IPS-NIHi11 (cell line): ENCODE measurements around the gene ADGRL3.
A peak's percentile ranks its signal among the peaks of the same experiment; 100 is the strongest.

Source experiments
- DNase-seq: peaks from one replicate; pipeline ENCODE4 v3.0.0; 2012; ENCODE audit warnings: mixed read lengths, low spot score

Gene ADGRL3

DNA sequence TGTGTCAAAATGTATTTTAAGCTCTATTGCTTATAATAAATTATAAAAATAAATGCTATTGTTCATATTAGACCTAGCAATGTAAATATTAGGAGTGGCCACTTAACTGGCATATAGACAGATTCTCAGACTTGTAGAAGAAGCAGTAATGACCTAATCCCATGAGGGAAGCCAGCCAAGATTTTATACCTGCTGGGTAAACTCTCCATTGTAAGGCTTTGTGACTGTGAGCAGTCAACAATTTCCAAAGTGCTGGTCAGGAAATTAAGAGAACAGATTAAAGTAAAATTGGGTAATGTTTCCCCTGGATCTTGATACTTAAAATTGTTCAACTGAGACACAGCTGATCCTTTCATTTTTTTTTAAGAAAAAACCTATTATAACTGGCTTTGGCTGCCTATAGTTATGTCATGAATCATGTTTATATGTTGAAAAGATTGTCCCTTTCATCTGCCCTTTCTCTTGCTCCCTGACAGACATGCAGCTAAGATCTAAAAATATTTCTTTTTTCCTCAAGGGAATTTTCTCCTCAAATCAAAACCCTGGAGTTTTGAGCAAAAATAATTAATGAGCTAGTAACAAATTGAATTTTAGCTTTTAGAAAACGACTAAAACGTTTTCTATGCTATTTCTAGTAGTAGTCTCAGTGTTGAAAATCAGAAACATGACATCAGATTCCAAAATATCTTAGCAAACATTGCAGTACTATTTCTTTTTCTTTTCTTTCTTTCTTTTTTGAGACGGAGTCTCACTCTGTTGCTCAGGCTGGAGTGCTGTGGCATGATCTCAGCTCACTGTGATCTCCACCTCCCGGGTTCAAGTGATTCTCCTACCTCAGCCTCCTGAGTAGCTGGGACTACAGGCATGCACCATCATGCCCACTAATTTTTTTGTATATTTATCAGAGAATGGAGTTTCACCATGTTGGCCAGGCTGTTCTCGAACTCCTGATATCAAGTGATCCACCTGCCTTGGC, 77.9 kb downstream of the ADGRL3 start:
- DNase-seq = peak; percentile 12

DNA sequence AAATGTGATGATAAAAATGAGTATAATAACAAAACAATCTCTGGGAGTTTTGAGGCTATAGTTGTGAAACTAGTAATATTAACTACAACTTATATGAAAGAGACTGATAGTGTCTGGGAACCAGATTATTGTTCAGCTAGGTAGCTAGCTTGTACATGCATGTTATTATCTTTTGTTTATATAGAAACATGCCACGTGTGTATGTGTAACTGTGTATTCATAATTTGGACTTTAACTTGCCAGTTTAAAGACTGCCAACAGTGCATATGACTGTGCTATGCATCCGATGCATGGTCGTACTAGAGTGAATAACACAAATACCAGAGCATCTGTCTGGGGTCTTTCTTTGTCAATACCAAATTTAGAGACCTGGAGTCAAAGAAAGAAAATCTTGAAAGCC, 92.2 kb downstream of the ADGRL3 start:
- DNase-seq = no peak

DNA sequence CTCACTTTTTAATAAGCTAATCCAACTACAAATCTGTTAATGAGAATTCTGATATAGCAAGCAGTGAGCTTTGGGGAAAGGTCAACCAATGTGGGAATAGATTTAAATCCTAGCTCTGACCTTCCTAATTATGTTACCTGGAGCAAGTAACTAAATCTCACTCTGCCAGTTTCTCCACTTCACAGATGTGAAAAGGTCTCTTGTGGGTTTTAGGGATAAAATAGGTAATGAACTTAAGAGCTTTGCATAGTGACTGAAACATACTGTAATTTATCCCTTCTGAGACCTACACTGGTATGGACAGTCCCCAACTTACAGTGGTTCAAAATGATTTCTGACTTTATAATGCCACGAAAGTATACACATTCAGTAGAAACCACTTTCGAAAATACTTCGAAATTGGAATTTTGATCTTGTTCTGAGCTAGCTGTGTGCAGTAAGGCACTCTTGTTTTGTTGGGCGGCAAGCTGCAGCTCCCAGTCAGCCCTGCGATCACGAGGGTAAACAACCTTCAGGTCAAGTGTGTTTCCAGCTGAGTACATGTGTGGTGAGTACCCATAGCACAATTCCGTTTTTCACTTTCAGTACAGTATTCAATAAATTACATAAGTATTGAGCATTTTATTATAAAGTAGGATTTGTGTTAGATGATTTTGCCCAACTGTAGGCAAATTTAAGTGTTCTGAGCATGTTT, 93.7 kb downstream of the ADGRL3 start:
- DNase-seq = no peak

DNA sequence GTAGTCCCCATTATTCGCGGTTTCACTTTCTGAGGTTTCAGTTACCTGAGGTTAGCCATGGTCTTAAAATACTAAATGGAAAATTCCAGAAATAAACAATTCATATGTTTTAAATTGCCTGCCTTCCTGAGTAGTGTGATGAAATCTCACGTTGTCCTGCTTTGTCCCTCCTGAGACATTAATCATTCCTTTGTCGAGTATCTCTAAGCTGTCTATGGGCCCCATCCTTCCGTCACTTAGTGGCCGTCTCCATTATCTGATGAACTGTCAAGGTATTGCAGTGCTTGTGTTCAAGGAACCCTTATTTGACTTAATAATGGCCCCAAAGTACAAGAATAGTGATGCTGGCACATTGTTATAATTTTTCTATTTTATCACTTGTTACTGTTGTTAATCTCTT, 94.8 kb downstream of the ADGRL3 start:
- DNase-seq = no peak

DNA sequence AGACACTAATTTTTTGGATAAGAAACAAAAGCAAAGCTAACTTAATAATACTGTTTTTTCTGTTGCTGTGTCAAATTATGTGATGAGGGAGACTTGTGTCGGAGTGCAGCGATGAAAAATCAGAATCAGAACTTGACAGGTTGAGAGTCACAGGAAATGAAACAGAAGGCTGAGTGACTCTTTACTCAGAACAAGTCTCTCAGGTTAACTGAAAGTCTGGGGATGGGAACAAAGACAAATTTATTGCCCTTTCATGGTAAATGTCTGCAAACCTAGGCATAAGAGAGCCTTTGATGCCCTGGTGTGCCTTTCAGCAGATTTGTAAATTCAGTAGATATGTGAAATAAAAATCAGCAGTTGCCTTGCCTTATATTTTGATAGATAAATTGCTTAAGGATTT, 96.0 kb downstream of the ADGRL3 start:
- DNase-seq = no peak

DNA sequence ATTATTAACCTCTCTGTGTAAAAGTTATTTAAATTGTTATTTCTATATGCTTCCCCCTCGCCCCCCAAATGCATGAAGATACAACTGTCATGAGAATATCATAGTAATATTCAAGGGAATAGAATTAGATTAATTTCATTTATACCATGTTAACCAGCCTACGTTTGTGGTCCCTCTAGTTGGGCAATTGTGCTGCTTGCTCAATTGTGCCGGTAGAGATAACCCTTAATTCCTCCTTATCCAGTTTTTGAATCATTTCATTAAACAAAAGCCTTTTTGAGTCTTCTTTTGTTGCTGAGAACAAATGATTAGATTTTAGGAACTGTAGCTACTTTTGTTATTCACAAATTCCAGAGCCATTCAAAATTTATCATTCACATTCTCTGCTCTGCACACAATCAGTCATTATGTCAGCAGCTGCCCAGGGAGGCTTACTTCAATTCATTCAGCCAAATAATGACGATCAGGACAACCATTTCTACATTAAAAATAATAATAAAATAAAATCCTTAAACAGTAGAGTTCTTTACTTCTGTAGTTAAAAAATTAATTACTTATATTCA, 98.1 kb downstream of the ADGRL3 start:
- DNase-seq = no peak

DNA sequence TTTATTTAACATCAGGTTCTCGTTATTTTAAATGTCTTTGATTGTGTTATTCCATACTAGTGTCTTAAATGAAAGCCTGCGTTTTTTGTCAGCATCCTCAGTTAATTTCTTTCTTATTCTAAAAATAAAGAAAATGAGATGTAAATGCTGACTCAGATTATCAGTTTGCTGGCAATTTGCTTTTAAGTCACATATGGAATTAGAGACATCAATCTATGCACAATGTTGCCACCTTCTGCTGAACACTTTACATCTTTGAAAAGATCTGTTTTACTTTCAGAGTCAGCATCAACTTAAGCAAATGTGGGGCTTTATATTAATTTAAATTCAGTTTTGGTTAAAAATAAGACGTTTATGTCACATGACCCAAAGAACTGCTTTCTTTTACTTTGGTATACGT, 99.2 kb downstream of the ADGRL3 start:
- DNase-seq = no peak

DNA sequence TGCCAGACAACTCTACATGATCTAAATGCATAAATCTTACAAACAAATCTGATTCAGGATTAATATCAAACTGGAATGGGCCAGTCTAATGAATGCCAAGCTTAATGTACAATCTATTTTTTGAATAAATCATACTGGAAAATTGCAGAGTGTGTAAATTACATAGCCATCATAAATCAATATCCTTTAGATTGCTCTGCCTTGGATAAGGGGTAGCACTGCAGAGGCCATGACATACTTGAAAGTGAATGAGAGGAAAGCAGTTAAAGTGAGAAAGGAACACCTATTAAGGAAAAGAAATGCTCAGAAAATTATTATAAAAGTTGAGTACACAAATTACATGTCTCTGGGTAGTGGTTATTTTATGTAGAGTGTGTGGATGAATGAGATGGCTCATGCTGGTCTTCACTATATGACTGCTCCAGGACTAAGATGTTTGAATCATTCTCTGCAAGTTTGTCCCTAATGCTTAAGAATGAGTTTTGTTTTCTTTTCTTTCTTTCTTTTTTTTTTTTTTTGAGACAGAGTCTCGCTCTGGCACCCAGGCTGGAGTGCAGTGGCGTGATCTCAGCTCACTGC, 100.2 kb downstream of the ADGRL3 start:
- no peak for DNase-seq

DNA sequence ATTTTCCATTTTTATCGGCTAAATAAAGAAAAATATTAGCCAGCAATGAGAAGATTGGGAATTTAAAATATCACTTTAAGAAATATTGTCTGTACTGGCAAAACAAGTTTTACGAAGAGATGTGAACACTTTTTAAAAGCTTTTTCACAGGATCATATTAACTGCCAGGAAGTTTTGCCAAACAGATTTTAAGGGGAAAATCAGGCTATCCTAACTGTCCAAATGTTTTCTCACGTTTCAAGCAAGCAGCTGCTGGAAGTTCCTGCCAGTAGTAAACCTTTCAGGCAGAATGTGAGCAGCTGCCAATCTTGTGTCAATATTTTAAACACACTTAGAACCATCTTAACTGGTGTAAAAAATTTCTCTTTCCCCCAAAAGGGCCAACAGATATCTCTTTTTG, 101.1 kb downstream of the ADGRL3 start:
- no peak for DNase-seq

DNA sequence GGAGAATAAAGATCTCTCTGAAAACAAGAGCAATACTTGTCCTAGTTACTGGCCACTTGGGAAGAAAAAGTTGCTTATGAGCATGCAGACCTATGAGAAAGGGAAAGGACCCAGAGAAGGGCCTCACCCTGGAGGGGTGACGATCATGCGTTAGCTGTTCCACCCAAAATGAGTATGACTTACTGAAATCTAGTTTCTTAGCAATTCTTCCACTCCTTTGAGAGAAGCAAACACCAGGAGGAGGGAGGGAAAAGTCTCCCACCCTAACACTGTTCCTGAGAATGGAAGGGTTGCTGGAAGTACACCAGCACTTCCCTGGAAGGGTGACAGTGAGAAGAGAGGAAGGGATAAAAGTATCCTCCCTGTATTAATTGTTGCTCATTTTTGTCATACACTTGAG, 107.9 kb downstream of the ADGRL3 start:
- DNase-seq = no peak

DNA sequence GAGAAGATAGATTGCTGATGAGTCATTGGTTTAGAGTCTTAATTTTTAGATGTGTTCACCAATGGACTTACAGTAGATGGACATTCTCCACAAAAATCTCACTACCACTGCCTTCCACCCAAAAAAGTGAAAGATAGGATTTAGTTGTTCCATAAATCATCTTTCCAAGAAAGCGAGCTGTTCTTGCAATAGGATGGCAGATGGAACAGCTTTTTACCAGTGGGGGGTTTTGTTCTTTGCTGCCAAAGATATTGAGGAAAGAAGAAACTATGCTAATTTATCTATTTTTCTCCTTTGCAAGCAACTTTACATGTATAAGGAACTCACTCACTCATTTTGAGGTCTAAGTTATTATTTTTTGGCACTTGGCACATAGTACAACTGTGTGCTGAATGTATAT, 109.5 kb downstream of the ADGRL3 start:
- DNase-seq = no peak

DNA sequence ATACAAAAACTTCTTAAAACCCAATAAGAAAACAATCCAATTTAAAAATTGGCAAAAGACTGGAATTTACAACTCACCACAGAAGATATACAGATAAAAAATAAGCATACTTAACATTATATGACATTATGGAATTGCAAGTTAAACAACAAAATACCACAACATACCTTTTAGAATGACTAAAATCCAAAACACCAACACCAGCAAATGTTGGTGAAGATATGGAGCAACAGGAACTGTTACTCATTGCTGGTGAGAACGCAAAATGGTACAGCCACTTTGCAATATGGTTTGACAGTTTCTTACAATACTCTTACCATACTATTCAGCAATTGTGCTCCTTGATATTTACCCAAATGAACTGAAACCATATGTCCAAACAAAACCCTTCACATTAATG, 112.4 kb downstream of the ADGRL3 start:
- no peak for DNase-seq

DNA sequence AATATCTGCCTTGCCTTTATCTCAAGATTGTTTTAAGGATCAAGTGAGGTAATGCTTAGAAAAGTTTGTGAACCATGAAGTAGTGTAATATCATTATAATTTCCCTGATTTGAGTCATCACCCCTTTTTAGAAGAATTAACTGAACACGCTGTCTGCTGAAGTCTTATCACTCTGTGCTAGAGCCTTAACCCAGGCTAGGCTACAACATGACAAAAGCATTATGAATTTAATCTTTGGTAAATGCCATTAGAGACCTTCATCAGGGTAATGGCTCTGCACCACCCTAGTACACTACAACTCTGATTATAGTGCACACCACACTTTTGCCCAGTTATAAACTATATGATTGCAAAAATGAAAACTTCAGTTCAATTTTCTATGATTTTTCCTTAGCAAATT, 118.3 kb downstream of the ADGRL3 start:
- no peak for DNase-seq

DNA sequence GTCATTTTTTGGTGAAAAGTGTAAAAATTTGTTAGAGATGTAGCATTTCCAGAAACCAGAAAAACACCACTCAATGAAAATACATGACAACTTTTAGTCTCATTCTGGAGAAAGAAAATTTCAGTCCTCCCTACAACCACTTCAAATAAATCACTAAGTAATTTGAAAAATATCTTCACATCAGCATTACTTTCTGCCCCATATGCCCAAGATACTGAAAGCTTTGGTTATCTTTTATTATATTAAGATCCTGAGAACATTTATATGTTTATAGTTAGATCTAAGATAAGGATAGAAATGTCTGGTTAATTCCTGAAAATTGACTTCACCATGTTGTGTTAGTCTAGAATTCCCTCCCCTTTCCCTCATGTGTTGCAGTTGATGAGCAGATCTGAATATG, 119.0 kb downstream of the ADGRL3 start:
- no peak for DNase-seq

DNA sequence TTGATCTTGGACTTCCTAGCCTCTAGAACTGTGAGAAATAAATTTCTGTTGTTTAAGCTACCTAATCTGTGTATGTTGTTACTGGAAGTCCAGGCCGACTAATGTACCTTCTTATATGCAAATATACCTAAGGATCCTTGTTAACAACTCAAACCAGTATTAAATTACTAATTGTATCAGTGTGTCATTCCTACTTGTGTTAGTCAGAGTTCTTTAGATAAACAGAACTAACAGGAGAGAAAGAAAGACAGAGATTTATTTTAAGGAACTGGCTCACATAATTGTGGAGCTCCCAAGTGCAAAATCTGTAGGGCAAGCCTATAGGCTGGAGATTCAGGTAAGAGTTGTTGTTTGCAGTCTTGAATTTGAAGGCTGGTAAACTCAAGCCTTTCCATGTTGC, 120.0 kb downstream of the ADGRL3 start:
- no peak for DNase-seq

DNA sequence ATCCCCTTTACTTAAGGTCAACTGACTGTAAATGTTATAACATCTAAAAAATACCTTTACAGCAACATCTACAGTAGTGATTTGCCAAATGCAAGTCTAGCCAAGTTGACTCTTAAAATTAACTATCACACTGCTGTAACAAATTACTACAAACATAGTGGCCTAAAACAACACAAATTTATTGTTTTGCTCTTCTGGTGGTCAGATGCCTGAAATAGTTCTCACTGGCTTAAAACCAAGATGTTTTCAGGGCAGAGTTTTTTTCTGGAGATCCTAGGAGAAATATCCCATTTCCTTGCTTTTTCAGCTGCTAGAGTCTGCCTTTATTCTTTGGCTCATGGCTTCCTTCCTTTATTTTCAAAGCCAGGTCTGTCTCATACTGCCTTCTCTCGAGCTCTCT, 120.5 kb downstream of the ADGRL3 start:
- DNase-seq = no peak

DNA sequence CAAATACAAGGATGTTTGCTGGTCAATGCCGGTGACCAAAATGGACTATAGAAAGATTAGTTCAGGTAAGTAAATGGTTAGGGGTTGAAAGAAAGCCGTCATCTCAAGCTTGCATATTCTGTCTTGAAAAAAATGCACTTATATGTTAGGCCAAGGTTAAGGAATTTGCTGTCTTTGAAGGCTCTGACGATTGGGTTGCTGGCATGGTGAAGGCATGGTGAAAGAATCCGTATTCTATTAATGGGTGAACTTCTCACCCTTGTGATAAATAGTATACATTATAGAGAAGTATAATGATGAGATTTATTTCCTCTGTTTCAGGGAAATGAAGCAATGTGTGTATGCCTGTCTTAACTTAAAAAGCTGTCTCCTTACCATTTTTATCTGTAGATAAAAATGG, 132.6 kb downstream of the ADGRL3 start:
- DNase-seq = no peak

DNA sequence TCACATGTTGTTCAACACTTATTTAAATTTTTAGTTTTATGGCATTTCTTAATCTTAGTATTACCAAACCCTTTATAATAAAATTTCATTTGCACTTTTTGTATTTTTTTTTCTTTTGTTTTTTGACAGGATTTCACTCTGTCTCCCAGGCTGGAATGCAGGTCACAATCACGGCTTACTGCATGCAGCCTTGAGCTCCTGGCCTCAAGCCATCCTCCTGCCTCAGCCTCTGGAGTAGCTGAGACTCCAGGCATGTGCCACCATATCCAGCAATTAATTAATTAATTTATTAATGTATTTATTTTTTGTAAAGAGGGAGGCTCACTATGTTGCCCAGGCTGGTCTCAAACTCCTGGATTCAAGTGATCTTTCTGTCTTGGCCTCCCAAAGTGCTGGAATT, 133.4 kb downstream of the ADGRL3 start:
- DNase-seq = no peak

DNA sequence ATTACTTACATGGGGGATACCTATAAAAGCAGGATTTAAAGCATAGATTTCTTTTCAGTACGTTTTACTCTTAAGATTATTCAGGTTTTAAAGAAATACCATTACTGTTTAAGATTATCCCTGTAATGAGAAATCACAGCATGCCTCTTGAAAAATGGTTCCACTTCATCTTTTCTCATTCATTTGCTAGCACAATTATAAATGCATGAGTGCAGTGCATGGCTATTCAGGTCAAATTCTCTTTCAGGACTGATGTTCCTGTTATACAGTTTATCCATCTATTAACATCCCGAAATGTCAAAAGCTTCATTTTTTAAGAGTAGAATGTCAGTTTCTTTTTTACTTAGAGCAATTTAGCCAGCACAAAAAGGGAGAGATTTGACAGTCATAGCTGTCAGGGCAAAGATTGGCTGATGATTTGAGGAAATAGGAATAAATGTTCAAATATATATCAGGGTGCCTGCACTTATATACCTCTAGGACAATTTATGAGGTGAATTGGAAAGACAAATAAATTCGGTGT, 135.2 kb downstream of the ADGRL3 start:
- DNase-seq = no peak

DNA sequence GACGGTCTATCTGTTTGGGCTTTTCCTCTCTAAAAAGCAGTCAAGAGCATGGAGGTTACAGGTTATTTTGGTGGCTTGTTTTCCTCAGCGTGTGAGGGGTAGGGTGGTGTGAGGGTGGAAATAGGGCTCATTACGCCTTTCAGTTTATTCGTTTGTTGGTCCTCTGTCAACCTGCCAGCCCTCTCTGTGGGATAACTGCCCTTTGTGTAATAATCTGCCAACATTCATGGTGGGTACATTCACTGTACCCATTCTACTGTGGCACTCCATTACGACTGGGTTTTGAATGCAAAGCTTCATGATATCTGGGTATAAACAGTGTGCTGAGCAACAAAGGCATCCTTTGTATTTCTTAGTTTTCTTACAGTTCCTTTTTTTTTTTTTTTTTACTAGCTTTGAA, 136.4 kb downstream of the ADGRL3 start:
- no peak for DNase-seq

DNA sequence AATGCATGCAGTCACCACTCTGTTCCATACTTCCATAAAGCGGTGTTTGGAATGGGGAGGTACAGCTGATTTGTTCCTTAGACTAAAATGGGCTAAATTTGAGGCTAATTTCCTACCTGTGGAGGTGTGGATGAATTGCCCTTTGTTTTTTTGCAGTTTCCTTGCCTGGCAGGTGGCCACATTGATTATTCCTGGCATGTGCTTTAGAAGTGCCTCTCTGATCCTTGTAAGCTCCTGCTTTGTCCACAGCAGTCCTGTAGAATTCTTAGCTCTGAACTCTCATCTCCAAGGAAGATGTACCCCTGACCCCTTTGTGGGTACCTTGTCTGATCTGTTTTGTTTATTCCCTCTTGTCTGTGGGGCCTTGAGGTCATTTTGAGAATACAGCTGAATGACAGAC, 136.8 kb downstream of the ADGRL3 start:
- DNase-seq = peak; percentile 23

DNA sequence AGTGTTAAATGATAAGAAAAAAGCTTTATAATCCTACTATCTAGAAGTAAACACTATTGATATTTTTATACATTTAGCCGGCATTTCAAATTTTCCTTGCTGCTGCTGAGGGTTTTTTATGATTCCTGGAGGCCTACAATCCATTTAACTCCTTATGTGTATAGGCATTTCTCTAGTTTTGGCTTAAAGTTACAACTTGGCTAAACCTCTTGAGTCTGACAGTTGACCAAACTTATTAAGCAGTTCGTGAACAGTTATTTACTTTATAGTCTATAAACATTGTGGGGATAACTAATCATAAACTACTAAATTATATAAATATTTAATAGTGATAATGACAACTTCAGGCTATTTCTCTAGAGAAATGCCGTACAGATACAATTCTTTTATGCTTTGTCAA, 141.9 kb downstream of the ADGRL3 start:
- no peak for DNase-seq

DNA sequence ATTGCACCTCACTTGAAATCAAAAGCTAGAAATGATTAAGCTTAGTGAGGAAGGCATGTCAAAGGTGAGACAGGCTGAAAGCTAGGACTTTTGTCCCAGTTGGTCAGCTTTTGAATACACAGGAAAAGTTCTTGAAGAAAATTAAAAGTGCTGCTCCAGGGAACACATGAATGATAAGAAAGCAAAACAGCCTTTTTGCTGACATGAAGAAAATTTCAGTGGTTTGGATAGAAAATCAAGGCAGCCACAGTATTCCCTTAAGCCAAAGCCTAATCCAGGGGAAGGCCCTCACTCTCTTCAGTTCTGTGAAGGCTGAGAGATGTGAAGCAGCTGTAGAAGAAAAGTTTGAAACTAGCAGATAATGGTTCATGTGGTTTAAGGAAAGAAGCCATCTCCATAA, 150.8 kb downstream of the ADGRL3 start:
- no peak for DNase-seq
